HG03103 (cell line): ENCODE data around the gene ESF1.
A peak's percentile ranks its signal among the peaks of the same experiment; 100 is the strongest.
"Not testable (repeated sequence)": the region's sequence is repeated elsewhere in the genome, so short reads cannot be mapped to it uniquely, and the experiment has no call there.

Source experiments
- ATAC-seq: cut with Tn5 transposase; IDR thresholded peaks from one replicate; pipeline ENCODE4 v1.9.1; 2021; ENCODE audit warnings: low read depth; ENCODE audit not compliant: unreplicated experiment

ESF1 gene

GRCh38 chr20:13791540-13792459, 7.1 kb upstream of the ESF1 start:
- no peak for ATAC-seq

GRCh38 chr20:13790708-13791107, 6.0 kb upstream of the ESF1 start:
- ATAC-seq = no peak

GRCh38 chr20:13788167-13788834, 3.6 kb upstream of the ESF1 start:
- peak; percentile 36 for ATAC-seq

- no peak for ATAC-seq
Observed at GRCh38 chr20:13786143-13786828, 1.6 kb upstream of the ESF1 start.

- ATAC-seq = peak; percentile 6
Observed at GRCh38 chr20:13784271-13784892, 337 bp downstream of the ESF1 start.

GRCh38 chr20:13783528-13783927, 1.2 kb downstream of the ESF1 start:
- ATAC-seq = no peak

- ATAC-seq = no peak
Observed at GRCh38 chr20:13778827-13779226, 5.9 kb downstream of the ESF1 start.

GRCh38 chr20:13777171-13777601, 7.5 kb downstream of the ESF1 start:
- ATAC-seq = no peak

- no peak for ATAC-seq
Observed at GRCh38 chr20:13775867-13776266, 8.9 kb downstream of the ESF1 start.

GRCh38 chr20:13772529-13772928, 12.2 kb downstream of the ESF1 start:
- ATAC-seq = no peak

- ATAC-seq = no peak
Observed at GRCh38 chr20:13771853-13772453, 12.8 kb downstream of the ESF1 start.

- ATAC-seq = no peak
Observed at GRCh38 chr20:13770141-13770540, 14.6 kb downstream of the ESF1 start.

- no peak for ATAC-seq
Observed at GRCh38 chr20:13765868-13766416, 18.8 kb downstream of the ESF1 start.

- no peak for ATAC-seq
Observed at GRCh38 chr20:13765299-13765698, 19.4 kb downstream of the ESF1 start.

- not testable (repeated sequence) for ATAC-seq
Observed at GRCh38 chr20:13760451-13760946, 24.2 kb downstream of the ESF1 start.

GRCh38 chr20:13758884-13759283, 25.8 kb downstream of the ESF1 start:
- ATAC-seq = no peak

GRCh38 chr20:13756551-13756950, 28.2 kb downstream of the ESF1 start:
- ATAC-seq = no peak

- no peak for ATAC-seq
Observed at GRCh38 chr20:13755809-13756208, 28.9 kb downstream of the ESF1 start.

GRCh38 chr20:13753436-13754036, 31.2 kb downstream of the ESF1 start:
- ATAC-seq = no peak
